Suprapubic skin (tissue), 3 donors: ENCODE data around the gene ARHGEF7.

ENCODE experiments used
- CTCF ChIP-seq, 2 donors: fragments of 200-600 bp in 1 of 2; fragments of 450-650 bp in 1 of 2; sonication (generic) in 1 of 2; IDR thresholded peaks; one replicate each; pipeline ENCODE4 v1.5.1; 2016 to 2019; ENCODE audit warnings: antibody characterized with exemption in 2 of 2, mild to moderate bottlenecking in 1 of 2, moderate library complexity in 1 of 2
- EP300 ChIP-seq: sonication (generic); formaldehyde crosslinking; IDR thresholded peaks from one replicate; pipeline ENCODE4 v1.6.1; 2017; ENCODE audit warnings: antibody characterized with exemption

GRCh38 chr13:111120422-111120821 is 5.3 kb downstream of the ARHGEF7 start:
- TF ChIP-seq CTCF (IDR thresholded peaks at IDR 0.05) (no peak), EP300 (no peak)
